ENCODE measurements around the gene KRT76.
"Not testable (repeated sequence)": the region's sequence is repeated elsewhere in the genome, so short reads cannot be mapped to it uniquely, and the experiment has no call there.

The KRT76 gene

DNA sequence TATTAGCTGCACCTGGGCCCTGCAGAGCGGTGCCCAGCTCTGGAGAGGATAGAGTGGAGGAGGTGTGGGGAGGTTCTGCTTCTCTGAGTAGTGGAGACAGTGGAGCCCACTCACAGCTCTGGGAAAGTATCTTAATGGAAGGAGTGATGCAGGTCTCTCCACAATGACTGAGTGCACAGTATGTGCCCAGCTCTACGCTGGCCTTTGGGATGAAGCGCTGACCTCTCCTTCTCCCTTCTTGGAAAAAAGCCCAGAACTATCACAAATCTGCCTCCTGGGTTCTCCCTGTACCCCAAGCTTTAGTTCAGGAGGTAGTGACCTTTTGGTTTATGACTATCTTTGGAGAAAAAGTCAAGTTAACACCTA lies 19.3 kb upstream of the KRT76 start:
- no peak for DNase-seq

GRCh38 chr12:52795694-52796428 lies 18.7 kb upstream of the KRT76 start, which contains the start of gene KRT3:
KRT3 (minus strand) TSS chr12:52796117; CDS start chr12:52796042, 75 bp downstream.
- DNase-seq, result no peak

- DNase-seq, result not testable (repeated sequence)
Observed at GRCh38 chr12:52795332-52795674, 18.2 kb upstream of the KRT76 start.

- DNase-seq, result no peak
Observed at GRCh38 chr12:52794479-52795331, 17.6 kb upstream of the KRT76 start.

GRCh38 chr12:52792185-52793029 lies 15.3 kb upstream of the KRT76 start:
- no peak for DNase-seq

- no peak for DNase-seq
Observed at GRCh38 chr12:52791271-52792184, 14.4 kb upstream of the KRT76 start.

GRCh38 chr12:52790427-52791270 lies 13.5 kb upstream of the KRT76 start:
- DNase-seq, result no peak

GRCh38 chr12:52789637-52790426 lies 12.7 kb upstream of the KRT76 start:
- DNase-seq, result no peak

GRCh38 chr12:52788876-52789636 lies 11.9 kb upstream of the KRT76 start:
- no peak for DNase-seq

DNA sequence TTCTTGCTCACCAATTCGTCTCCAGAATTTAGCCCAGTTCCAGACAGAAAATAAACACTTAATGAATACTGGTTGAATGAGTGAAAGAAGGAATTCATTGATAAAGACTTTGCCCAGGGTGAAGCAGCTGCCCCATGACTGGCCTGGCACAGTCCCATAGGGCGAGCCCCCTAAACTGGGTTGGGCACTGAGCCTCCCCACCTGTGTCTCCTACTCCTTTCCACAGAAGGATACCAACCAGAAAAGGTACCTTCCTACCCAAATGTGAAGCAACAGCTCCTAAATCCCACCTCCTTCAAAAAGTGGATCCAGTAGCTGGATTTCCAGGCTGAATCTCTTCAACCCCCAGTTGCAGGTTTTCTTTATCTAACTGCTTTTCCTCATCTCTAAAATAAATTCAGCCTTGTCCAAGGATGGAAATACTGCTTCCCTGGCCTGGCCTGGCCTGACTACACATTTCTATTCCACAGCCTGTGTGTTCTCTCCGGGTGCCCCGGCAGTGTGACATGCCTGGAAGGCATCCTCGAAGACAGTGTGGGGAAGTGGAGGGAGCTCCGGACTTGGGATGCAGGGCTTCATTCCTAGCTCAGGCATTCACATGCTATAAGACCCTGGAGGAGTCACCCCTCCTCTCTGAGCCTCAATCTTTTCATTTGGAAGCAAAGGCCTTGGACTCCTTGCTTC lies 11.2 kb upstream of the KRT76 start:
- DNase-seq, result no peak

DNA sequence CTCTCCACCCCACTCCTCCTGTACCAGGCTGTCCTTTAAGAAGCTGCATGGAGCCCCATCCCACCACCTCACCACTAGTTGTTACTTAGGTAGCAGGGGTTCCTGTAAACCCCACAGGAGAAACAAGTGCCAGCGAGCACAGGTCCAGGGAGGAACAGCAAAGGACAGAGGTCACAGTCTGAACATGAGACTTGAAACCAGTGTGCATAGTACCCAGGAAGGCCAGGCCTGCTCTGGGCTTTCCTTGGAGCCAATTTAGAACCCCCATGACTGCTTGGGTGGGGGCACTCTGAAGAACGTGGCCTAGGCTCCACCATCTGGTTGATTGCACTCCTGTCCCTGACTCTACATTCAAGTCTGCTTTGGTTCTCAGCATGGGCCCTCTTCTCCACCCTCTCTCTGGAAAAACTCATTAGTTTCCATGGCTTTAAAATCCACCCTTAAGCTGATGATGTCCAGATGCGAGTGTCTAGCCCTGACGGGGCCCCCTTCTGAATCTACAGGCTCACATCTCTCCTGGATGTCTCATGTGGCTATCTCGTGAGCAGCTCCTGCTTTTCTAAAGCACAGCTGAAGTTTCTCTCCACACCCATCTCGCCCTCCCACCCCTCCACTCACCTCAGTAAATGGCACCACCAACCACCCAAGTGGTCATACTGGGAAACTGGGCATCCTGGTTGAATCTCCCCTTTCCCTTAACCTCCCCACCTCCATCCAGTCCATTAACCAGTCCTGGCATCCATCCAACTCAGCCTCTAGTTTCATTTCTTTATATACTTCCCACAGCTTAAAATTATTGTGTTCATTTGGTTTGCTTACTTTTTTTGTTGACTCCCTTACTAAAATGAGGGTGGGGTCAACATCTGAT lies 10.4 kb upstream of the KRT76 start:
- DNase-seq, result no peak

- no peak for DNase-seq
Observed at GRCh38 chr12:52784909-52785308, 7.8 kb upstream of the KRT76 start.

- no peak for DNase-seq
Observed at GRCh38 chr12:52783563-52784316, 6.6 kb upstream of the KRT76 start.

DNA sequence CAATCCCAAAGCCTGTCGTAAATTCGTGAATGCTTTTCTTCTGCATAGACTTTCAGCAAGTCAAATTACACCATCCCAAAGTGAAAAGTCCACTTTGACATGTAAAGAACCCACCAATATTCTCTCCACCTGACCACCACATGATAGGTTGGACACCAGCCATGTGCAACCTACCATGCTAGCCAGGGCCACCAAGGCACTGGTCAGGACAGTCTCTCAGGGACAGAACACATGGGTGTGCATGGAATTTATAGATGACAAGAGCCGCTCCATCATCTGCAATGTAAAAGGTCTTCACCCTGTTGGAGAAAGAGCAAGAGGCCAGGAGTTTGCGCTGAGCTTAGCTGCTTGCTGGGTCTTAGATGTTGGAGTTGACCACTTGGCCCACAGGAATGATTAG lies 5.4 kb upstream of the KRT76 start:
- no peak for DNase-seq

DNA sequence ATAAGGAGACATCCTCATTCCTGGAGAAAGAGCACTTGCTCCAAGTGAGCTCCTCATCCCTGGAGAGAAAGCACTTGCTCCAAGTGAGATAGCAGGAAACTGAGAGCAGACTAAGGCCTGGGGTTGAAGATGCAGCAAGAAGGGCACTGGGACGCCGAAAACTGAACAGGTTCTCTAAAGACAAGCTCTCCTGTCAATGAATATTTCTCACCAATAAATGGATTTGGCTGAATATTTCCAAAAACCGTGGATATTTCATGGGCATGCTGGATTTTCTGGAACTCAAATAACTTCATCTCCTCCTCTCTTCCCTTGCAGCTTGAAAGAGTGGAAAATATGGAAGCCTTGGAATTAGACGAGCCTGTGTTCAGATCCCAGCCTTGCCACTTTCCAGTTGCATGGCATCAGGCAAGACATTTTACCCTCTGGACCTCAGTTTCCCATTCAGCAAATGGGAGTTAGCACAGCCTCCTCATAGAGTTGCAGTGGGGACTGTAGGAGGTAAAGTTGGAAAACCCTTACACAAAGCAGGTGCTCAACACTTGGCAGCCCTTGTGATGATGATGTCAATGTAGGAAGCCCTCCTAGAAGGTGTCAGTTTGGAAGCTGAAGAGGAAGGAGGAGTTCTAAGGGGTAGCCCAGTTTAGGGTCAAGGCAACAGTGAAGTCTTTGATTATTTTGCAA lies 4.4 kb upstream of the KRT76 start:
- DNase-seq, result no peak

DNA sequence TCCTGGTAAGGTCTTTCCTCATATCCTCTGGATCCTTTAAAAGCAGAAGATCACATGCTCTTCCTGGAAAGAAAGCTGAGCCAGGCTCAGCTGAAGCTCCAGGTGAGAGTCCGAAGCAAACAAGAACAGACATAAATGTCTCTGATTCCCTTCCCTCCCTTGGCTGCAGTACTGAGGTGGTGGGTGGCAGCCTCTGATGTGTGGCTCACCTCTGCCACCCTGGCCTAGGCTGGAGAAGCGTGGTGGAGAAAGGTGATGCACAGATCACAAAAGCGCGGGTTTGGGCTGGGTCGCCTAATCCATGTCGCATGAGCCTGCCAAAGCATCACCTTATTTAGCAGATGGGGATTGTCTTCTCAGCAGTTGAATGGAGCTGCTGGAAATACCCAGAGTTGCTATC lies 2.8 kb upstream of the KRT76 start:
- DNase-seq, result no peak

DNA sequence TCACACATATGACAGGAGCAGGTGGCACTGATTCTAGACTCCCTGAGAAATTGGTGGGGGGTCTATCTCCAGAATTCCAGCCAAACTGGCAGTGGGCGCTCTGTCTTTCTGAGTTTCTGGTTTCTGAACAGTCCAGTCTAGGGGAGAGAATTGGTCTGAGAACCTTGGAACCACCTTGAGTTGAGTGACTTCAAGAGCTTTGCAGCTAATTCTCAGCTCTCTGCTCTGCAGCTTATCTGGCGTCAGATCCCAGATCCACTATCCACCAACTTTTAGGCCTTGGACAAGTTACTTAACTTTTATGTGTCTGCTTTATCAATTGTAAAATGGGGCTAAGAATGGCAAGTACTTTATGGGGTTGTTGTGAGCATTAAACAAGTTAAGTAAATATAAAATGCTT lies 1.7 kb upstream of the KRT76 start:
- DNase-seq, result no peak
